ENCODE data around the gene UGDH. TPM values are rescaled to one million over a fixed set of nuclear protein-coding genes. Genes with fewer than 3 reads are reported as not detected.

Gene UGDH
- total and polyA plus RNA-seq, 9 of the 15 experiments (the other 6 are each of a cell fraction or from before 2014, with no cell fraction given) = 5.5 to 21.7 (median 16.2) TPM

- TF ChIP-seq TRIM25 (IDR thresholded peaks at IDR 0.05; ENCODE audit: borderline replicate concordance) (no peak), ZNF143 (CRISPR knock-in tag; IDR thresholded peaks at IDR 0.05) (0 out of 2 replicates have a peak, but pooled peaks have one; percentile 33), TEAD4 (IDR thresholded peaks at IDR 0.05; ENCODE audit: low read length) (0 out of 2 replicates have a peak, but pooled peaks have one; percentile 8), TEAD4 (CRISPR knock-in tag; IDR thresholded peaks at IDR 0.05; ENCODE audit: borderline replicate concordance) (no peak), GABPA (tag; conservative IDR thresholded peaks at IDR 0.05; ENCODE audit: low read depth) (peak; percentile 81), NR2C2 (CRISPR knock-in tag; IDR thresholded peaks at IDR 0.05) (no peak), NR2C2 (tag; IDR thresholded peaks at IDR 0.05) (peak; percentile 47), PHF20 (IDR thresholded peaks at IDR 0.05; ENCODE audit: partially characterized antibody) (peak; percentile 16), ZNF12 (CRISPR knock-in tag; IDR thresholded peaks at IDR 0.05) (peak; percentile 42; the same call in 1 of the 2 replicates), RBBP5 (IDR thresholded peaks at IDR 0.05; ENCODE audit: borderline replicate concordance, insufficient read depth, low read length, poor library complexity, severe bottlenecking) (peak; percentile 72), DMBX1 (CRISPR knock-in tag; IDR thresholded peaks at IDR 0.05; ENCODE audit: borderline replicate concordance) (0 out of 2 replicates have a peak, but pooled peaks have one; percentile 76), TAF1 (IDR thresholded peaks at IDR 0.05; ENCODE audit: control insufficient read depth, extremely low read depth, insufficient read depth, low read length, severe bottlenecking) (peak; percentile 9), L3MBTL2 (IDR thresholded peaks at IDR 0.05) (peak; percentile 13; the same call in 1 of the 2 replicates), ZNF407 (IDR thresholded peaks at IDR 0.05; ENCODE audit: low read depth) (no peak), SRSF1 (IDR thresholded peaks at IDR 0.05; ENCODE audit: low read depth, low read length) (no peak), ZBTB17 (CRISPR knock-in tag; IDR thresholded peaks at IDR 0.05) (peak; percentile 1; the same call in 1 of the 2 replicates), CBFB (CRISPR knock-in tag; IDR thresholded peaks at IDR 0.05) (0 out of 2 replicates have a peak, but pooled peaks have one; percentile 63)
- TF ChIP-seq, protein P1, sequence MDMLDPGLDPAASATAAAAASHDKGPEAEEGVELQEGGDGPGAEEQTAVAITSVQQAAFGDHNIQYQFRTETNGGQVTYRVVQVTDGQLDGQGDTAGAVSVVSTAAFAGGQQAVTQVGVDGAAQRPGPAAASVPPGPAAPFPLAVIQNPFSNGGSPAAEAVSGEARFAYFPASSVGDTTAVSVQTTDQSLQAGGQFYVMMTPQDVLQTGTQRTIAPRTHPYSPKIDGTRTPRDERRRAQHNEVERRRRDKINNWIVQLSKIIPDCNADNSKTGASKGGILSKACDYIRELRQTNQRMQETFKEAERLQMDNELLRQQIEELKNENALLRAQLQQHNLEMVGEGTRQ (CRISPR knock-in tag; IDR thresholded peaks at IDR 0.05) = peak; percentile 3; the same call in 1 of the 2 replicates
These were observed 824 bp upstream of the UGDH start (continued) for GRCh38 chr4:39528061-39528465.
